HK-2 (cell line): Measurements from ENCODE around the gene RIPPLY3.
"Not testable (repeated sequence)": the region's sequence is repeated elsewhere in the genome, so short reads cannot be mapped to it uniquely, and the experiment has no call there.

Experiments used
- DNase-seq: peaks from one replicate; pipeline ENCODE4 v3.0.0-alpha.2; 2018; ENCODE audit not compliant: unreplicated experiment

RIPPLY3 gene

DNA sequence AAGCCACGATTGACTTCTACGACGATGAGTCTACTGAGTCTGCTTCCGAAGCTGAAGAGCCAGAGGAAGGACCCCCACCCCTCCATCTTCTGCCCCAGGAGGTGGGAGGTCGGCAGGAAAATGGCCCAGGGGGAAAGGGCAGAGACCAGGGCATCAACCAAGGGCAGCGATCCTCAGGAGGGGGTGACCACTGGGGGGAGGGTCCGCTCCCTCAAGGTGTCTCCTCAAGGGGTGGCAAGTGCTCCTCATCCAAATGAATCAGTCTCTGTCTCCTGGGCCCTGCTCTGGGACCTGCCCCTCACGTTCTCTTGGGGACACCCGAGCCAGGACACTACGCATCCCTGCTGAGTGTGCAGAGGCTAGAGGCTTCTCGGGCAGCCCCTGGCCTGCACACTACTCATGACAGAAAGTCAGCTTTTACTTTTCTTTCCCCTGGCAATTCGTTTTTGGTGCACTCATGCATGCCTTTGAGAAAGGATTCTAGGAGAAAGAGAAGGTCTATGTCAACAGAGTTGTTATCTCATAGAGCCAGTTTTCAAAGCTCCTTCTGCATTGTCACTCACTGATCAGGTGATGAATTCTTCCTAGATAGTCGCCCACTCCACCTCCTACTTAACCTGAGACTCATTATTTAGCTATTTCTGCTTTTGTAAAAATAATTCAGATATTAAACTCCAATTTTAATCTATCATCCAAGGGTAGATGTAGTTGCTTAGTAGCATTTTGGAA lies 11.6 kb downstream of the RIPPLY3 start:
- no peak for DNase-seq

DNA sequence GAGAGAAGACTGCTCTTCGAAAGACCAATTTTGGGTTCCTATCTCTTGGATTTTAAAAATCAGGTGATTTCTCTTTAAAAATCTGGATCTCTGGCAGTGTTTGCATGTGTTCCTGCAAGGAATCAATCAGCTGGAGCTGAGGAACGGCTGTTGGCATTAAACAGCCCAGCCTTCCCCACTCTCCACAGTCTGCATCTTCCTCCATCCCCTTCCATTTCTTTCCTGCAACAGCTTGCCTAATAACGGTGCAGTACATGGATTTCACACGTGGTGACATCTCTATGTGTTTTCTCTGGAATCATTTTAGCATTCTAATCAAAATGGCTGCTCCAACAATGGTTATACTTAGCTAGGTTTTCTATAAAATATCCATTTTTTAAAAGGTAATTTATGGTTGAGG lies 20.0 kb downstream of the RIPPLY3 start:
- DNase-seq = no peak

DNA sequence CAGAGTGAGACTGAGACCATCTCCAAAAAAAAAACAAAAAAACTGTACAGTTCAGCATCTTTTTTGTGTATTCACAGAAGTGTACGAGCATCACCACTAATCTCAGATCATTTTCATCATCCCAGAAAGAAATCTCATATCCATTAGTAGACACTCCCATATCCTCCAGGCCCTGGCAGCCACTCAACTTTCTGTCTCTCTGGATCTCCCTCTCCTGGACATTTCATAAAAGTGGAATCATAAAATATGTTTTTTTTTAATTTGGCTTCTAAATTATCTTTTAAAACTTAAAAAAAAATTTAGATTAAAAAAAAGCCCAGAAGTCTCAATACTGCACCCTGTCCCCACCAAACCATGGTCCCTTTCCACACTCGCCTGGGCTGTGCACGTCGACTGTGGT lies 22.1 kb downstream of the RIPPLY3 start:
- DNase-seq = no peak

DNA sequence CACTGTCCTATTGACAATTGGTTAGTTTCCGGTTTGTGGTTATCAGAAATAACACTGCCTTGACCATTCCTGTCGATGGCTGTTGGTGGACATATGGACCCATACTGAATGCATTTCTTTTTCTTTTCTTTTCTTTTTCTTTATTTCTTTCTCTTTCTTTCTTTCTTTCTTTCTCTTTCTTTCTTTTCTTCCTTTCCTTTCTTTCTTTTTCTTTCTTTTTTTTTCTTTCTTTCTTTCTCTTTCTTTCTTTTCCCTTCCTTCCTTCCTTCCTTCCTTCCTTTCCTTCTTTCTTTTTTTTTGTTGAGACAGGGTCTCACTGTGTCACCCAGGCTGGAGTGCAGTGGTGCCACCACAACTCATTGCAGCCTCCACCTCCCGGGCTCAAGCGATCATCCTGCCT lies 24.4 kb downstream of the RIPPLY3 start:
- no peak for DNase-seq

DNA sequence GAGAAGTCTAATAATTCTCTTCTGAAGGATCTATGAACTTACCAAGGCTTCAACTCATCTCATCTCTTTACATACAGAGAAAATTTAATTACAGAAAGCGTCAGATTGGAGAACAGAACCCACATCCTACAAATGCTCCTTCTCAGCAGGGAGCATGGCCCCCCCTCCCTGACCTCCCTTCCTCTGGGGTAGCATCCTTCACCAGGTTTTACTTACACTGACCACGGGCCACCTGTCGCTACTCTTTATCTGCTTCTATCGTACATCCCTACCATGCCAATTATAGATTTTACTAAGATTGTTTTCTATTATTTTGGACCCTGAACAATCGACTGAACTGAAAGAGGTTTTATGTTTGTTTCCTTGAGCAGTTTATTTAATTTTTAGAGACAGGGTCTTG lies 25.8 kb downstream of the RIPPLY3 start:
- no peak for DNase-seq

DNA sequence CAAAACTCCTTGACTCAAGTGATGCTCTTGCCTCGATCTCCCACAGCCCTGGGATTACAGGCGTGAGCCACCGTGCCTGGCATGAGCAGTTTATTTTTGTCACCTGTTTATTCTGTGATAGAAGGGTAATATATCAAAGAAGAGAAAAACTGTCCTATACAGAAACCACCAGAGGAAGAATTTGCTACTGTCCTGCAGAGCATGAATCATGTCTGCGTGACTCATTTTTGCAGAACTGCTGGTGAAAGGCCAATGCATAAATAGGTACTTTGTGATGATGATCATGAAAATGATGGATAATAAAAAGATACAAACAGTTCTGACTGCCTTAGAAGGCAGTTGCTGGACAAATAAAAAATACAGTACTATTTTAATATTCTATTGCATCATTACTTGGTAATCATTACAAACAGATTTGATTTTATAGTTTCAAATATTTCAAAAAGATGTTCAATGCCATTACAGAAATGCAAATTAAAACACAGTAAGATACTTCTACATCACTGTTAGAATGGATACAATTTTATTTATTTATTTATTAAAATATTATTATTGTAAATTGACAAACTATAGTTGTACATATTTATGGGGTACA lies 26.5 kb downstream of the RIPPLY3 start:
- no peak for DNase-seq

DNA sequence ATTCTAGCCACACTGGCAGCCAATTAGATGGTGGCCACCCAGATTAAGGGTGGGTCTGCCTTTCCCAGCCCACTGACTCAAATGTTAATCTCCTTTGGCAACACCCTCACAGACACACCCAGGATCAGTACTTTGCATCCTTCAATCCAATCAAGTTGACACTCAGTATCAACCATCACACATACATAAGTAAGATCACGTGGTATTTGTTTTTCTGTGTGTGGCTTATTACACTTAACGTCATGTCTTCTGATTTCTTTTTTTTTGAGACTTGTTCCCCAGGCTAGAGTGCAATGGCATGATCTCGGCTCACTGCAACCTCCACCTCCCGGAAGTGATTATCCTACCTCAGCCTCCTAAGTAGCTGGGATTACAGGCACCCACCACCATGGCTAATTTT lies 27.9 kb downstream of the RIPPLY3 start:
- DNase-seq = not testable (repeated sequence)

DNA sequence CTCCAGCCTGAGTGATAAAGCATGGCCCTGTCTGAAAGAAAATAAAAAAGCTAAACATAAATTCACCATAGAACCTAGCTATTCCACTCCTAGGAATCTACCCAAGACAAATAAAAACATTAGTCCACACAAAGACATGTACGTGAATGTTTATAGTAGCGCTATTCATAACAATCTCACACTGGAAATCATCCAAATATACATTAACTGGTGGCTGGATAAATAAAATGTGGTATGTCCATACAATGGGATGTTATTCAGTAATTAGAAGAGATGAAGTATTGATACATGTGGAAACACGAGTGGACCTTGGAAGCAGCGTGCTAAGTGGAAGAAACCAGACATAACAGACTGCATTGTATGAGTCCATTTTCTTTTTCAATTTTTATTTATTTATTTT lies 29.7 kb downstream of the RIPPLY3 start:
- DNase-seq = no peak

DNA sequence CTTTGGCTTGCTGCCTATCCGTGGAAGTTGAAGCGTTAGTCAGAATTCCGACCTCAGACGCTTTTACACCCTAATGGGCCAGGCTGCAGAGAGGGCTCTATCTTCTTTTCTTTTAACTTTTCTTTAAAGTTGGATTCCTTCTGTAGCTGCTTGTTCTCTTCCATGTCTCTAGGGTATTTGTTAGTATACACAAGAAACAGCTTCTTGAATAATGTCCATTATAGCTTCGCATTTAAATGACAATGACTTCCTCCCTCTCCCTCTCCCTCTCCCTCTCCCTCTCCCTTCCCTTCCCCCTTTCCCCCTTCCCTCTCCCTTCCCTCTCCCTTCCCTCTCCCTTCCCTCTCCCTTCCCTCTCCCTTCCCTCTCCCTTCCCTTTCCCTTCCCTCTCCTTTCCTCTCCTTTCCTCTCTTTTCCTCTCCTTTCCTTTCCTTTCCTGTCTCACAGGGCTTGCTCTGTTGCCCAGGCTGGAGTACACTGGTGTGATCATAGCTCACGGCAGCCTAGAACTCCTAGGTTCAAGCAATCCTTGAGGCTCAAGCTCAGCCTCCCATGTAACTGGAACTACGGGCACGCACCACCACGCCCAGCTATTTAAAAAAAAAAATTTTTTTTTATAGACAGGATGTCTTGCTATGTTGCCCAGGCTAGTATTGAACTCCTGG lies 33.0 kb downstream of the RIPPLY3 start:
- no peak for DNase-seq

DNA sequence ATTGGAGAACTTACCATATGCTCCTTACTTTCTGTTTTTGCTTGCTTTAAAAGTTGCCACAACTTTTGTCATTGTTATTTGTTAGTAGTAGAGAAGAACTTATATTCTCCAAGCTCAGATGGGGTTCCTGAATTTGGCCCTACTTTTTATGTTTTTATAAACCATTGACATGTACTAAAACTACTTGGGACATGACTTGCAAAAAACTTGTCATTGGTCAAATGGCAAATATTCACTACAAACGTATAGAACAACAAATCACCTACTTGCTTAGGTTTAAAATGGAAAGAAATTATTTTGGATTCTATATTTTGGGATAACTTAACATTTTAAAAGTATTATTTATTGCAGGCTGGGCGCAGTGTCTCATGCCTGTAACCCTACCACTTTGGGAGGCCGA lies 33.7 kb downstream of the RIPPLY3 start:
- DNase-seq = no peak

DNA sequence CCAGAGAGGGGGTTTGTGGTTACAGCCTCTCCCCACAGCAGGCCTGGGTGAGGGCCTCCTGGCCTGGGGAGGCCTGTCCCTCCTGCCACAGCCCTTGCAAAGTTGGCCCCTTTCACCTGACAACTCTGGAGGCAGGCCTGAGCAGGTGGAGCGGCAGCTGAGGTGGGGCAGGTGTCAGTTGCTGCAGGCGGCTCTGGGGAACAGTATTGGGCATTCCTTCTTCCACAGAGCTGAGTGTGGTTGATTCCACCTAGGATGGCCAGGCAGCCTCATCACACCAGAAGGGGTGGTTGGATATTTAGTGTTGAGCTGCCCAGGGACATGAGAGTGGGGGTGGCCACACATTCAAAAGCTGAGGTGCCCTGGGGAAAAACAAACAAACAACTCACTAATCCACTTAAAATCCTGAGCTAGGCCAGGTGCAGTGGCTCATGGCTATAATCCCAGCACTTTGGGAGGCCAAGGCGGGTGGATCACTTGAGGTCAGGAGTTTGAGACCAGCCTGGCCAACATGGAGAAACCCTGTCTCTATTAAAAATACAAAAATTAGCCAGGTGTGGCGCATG lies 35.3 kb downstream of the RIPPLY3 start:
- no peak for DNase-seq

DNA sequence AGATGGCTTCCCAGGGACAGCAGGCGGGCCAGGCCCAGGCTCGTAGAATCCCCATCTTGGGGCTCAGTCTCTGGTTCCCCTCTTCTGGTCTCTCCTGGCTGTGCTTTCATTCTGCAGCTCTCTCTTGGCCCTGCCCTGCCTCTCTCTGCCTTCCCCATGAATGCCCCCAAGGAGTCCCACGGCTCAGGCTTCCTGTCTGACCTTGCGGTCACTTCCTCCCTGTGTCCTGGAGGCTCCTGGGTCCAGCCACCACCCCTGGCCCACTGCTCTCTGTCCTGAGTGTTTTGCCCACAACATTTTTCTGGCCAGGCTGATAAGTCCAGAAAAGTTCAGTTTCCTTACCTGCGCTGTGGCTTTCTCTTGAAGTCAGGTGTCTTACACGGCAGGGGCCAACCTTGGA lies 37.3 kb downstream of the RIPPLY3 start:
- no peak for DNase-seq

DNA sequence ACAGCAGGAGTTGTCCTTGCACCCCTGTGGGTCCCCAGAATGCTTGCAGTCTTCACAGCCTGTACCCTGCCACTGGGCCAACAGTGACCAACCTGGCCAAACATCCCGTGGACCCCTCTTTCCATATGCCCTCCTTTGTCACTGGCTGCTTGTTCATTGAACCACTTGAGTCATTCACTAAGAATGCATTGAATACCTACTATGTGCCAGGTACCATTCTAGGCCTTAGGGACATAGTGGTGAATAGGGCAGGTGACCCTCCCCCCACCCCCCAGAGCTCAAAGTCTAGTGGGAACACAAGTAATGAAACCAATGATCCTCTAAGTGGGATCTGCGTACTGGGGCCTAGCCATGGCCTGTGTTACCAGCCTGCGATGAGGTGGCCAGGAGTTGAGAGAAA lies 38.1 kb downstream of the RIPPLY3 start:
- DNase-seq = no peak

DNA sequence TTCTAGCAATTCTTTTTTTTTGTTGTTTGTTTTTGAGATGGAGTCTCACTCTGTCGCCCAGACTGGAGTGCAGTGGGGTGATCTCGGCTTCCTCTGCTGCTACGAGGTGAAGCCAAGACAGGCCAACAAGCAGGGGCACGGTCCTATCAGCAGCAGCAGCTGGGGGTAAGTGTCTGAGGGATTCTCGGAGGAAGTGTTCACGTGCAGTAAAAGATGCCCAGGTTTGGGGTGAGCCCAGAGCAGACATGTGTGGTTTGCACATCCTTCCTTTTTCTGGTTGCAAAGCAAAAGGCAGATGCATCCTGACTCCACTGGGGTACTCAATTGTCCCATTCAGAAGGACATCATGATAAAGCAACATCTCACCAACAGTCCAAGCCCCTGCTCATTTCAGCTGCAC lies 38.6 kb downstream of the RIPPLY3 start:
- DNase-seq = no peak

DNA sequence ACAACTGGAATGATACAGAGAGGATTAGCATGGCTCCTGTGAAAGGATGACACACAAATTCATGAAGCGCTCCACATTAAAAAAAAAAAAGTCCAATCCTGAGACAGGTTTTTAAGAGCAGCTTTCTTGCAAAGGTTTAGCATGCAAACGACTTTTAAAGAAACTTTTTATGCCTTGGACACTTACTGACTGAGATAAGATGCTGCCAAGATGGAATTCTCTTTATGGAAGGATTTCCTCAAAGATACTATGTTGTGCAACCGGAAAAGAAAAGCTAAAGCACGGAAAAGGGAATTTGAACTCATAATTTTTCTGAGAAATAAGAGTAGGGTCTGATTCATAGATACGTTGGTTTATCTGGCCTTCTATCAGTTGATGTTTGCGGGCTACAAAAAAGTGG lies 39.1 kb downstream of the RIPPLY3 start:
- no peak for DNase-seq

DNA sequence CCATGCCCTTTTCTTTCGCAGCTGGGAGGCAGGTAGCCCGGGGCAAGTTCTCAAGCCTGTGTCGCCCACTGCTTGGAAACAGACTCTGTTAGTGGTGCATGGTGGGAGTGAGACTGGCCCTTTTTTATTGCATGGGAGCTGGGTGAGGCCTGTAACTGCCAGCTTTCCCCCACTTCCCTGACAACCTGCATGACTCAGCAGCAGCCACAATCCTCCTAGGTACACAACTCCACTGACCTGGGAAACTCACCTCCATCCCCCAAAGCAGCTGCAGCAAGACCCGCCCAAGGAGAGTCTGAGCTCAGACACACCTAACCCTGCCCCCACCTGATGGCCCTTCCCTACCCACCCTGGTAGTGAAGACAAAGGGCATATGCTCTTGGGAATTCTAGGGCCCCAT lies 40.6 kb downstream of the RIPPLY3 start:
- no peak for DNase-seq

DNA sequence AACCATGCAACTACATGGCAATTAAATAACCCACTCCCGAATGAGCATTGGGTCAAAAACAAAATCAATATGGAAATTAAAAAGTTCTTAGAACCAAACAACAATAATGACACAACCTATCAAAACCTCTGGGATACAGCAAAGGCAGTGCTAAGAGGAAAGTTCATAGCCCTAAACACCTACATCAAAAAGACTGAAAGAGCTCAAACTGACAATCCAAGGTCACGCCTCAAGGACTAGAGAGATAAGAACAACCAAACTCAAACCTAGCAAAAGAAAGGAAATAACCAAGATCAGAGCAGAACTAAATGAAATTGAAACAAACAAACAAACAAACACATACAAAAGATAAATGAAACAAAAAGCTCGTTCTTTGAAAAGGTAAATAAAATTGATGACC lies 43.2 kb downstream of the RIPPLY3 start:
- not testable (repeated sequence) for DNase-seq

DNA sequence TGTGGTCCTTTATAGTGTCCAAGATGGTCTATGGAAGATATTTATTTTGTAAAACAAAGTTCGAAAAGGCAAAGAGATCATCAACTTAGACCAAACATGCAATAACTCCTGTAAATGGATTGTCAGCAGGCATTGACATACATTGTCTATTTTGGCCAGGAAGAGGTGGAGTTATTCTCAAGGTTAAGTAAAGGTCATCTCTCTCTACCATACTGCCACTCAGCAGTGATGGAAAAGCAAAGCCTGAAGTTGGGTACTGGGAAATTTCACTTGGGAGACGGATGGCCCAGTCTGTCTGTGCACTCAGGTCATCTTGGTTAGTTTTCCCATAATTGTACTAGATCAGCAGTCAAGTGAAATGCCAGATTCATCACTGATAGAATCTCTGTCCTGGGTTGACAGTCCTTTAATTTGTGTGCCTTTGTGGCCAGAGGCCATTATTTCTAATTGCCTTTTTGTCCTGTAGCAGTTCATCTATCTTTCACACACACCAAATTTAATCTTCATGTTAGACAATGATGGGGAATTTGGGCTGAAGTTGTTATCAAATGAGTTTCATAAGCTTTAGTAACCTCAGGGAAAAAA lies 48.9 kb downstream of the RIPPLY3 start:
- DNase-seq = no peak

DNA sequence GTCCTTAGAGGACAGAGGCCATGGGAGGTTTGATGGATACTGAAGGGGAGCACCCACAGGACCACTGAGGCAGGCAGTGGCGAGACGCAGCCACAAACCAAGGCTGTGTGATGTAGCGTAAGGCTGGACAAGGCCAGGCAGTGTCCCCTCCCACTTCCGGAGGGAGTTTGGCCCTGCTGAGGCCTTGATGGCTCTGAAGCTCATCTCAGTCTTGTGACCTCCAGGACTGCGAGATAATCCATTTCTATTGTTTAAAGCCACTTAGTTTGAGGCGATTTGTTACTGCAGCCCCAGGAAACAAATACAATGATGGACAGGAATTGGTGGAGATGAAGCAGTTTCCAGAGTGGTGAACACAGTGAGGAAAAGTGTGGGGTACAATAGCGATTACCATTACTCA lies 51.1 kb downstream of the RIPPLY3 start:
- no peak for DNase-seq

DNA sequence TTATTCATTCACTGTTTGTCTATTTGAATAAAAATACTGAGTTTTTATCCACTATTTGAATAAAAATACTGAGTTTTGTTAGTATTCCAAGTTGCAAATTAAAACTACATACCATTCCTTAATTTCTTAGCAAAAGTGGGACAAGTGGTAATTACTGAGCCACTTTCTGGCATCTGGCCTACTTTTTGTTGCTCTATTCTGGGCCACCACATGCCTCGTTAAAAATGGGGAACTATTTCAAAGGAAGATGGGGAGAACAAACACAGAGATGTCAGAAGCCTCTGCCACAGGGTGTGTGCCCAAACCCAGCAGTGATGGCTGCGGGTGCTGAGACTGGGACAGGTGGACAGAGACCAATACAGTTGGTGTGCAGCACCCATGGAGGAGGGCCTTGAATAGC lies 51.8 kb downstream of the RIPPLY3 start:
- DNase-seq = no peak

DNA sequence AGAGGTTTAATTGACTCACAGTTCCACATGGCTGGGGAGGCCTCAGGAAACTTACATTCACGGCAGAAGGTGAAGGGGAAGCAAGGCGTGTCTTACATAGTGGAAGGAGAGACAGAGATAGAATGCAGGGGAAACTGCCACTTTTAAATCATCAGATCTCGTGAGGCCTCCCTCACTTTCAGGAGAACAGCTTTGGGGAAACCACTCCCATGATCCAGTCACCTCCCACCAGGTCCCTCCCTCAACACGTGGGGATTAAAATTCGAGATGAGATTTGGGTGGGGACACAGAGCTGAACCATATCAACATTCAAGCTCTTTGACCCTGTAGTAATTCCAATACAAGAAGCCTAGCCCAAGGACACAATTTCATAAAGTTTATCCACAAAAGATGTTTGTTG lies 52.7 kb downstream of the RIPPLY3 start:
- DNase-seq = no peak

DNA sequence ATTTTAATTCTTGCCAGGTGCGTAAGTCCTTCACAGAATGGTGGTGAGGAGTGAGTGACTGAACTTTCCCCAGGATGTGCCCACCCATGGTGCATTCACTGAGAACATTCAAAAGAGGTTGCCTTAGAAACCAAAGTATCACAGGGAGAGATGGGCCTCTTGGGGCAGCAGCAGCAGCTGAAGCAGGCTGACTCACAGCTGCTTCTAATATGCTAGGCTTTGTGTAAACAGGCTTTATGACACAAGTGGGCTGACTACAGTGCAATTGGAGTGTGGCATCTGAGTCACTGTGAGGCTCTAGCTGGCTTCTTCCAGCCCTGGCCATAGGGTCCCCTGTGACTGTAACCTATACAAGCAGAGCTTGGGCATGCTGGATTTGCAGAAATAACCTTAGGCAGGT lies 53.8 kb downstream of the RIPPLY3 start:
- peak; percentile 57 for DNase-seq
